GM18870 (cell line): ENCODE measurements around the gene ZC2HC1B.
A peak's percentile ranks its signal among the peaks of the same experiment; 100 is the strongest.

ENCODE experiments used
- ATAC-seq: cut with Tn5 transposase; IDR thresholded peaks from one replicate; pipeline ENCODE4 v1.9.1; 2021; ENCODE audit warnings: moderate library complexity; ENCODE audit not compliant: unreplicated experiment

The ZC2HC1B gene

GRCh38 chr6:143928853-143929252 is 64.6 kb downstream of the ZC2HC1B start:
- ATAC-seq = no peak

DNA sequence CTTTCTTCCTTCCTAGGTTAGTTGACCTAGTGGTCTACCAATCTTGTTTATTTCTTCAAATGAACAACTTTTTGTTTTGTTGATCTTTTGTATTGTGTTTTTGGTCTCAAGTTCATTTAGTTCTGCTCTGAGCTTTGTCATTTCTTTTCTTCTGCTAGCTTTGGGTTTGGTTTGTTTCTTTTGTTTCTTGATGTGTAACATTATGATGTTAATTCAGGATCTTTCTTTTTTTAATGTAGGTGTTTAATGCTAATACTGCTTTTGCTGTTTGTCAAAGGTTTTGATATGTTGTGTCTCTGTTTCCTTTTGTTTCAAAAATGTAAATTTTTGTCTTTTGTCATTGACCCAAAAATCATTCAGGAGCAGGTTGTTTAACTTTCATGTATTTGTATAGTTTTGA is 65.7 kb downstream of the ZC2HC1B start:
- no peak for ATAC-seq

DNA sequence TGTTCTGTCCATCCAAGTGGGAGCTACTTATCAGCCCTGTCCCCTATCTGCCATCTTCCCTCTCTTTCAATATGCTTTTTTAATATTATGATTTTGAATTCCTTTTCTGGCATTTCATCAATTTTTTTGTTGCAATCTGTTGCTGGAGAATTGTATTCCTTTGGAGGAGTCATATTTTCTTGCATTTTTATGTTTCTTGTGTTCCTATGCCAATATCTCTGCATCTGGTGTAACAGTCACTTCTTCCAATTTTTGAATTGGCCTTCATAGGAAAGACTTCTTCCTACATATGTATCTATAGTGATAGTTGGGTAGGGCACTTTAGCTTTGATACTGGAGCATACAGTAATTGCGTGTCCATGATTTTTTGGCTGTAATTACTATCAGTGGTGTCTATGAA is 70.1 kb downstream of the ZC2HC1B start:
- no peak for ATAC-seq

- ATAC-seq = no peak
Observed at GRCh38 chr6:143934867-143935266, 70.6 kb downstream of the ZC2HC1B start.

- ATAC-seq = no peak
Observed at GRCh38 chr6:143936347-143936746, 72.1 kb downstream of the ZC2HC1B start.

- no peak for ATAC-seq
Observed at GRCh38 chr6:143936778-143937667, 72.7 kb downstream of the ZC2HC1B start.

- no peak for ATAC-seq
Observed at GRCh38 chr6:143937668-143937970, 73.3 kb downstream of the ZC2HC1B start.

GRCh38 chr6:143939364-143939763 is 75.1 kb downstream of the ZC2HC1B start:
- no peak for ATAC-seq

GRCh38 chr6:143940011-143940597 is 75.8 kb downstream of the ZC2HC1B start:
- peak; percentile 95 for ATAC-seq

DNA sequence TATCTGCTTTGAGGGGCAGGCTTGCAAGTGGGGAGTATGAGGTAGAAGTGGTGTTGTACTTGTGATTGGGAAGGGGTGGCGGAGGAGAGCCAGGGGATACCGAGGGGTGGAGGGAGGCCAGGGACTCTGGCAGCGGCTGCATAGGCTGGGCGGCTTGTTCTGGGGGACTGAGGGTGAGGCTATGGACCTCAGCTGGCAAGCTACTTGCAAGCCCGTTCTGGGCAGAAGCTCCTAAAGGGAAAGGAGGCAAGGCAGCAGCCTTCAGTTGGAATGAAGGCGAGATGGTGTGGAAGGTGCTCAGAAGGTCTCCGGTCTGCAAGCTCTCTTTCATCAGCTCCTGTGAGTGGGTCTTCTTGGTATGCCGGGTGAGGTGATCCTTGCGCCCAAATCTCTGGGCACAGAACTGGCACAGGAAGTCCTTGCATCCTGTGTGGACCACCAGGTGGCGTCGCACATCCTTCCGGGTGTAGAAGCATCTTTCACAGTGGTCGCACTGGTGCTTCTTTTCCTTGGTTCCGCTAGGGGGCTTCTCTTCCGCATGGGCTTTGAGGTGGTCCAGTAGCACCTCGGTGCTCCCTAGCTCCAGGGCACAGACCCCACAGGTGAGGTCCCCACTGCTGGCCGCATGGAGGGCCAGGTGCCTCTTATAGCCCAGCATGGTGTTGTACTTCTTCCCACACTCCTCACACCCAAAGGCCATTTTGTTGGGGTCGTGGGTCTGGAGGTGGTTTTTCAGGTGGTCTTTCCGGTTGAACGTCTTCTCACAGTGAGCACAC is 77.8 kb downstream of the ZC2HC1B start:
- peak; percentile 37 for ATAC-seq

DNA sequence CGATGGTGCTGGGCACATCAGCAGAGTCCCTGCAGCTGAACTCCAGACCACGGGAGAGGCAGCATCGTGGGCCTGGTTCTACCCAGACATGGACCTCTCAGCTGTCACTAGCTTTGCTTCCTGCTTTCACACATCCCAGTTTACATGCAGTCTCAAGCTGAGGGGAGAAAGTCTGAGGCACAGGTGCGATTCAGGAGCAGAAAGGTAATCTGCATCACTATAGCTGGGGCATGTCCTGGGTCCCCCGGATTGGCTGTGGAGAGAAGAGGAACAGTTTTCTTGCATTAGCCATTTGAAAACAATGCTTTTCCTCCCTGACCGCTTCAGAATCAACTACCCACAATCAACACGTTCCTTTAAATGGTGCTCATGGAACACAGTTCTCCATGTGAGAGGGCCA is 83.9 kb downstream of the ZC2HC1B start:
- no peak for ATAC-seq

DNA sequence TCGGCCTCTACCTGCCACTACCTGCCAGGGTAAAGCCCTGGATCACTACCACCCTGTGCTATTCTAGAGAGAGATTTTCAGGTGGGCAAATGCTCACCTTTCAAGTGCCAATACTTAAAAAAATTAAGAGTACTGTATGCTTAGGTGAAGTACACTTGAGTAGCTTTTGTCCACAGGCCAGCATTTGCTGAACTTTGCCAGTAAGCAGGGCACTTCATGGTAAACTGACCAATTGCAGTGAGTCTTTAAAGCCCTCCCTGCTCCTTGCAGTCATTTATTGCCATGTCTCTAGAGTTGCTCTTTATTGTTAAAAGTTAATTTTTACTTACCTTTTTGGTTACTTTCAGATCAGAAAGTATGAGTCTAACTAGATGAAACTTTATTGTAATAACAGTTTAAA is 85.3 kb downstream of the ZC2HC1B start:
- no peak for ATAC-seq

GRCh38 chr6:143949962-143950361 is 85.7 kb downstream of the ZC2HC1B start:
- no peak for ATAC-seq

DNA sequence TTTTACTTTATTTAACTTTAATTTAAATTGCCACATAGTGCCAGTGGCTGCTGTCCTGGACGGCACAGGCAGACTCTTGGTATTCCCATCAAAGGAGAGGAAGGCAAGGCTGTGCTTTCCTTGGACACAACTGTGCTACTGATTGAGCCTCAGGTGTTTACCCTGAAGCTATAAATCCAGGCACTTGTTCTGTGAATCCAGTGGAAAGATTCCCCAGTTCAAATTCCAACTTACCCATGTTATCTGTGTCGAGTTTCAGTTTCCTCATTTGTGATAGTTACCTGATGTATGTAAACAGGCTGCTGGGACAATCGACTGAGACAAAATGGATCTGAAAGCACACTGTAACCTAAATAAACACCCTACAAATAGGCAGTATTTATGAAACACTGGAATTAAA is 86.6 kb downstream of the ZC2HC1B start:
- no peak for ATAC-seq

- no peak for ATAC-seq
Observed at GRCh38 chr6:143952060-143952778, 87.9 kb downstream of the ZC2HC1B start.

DNA sequence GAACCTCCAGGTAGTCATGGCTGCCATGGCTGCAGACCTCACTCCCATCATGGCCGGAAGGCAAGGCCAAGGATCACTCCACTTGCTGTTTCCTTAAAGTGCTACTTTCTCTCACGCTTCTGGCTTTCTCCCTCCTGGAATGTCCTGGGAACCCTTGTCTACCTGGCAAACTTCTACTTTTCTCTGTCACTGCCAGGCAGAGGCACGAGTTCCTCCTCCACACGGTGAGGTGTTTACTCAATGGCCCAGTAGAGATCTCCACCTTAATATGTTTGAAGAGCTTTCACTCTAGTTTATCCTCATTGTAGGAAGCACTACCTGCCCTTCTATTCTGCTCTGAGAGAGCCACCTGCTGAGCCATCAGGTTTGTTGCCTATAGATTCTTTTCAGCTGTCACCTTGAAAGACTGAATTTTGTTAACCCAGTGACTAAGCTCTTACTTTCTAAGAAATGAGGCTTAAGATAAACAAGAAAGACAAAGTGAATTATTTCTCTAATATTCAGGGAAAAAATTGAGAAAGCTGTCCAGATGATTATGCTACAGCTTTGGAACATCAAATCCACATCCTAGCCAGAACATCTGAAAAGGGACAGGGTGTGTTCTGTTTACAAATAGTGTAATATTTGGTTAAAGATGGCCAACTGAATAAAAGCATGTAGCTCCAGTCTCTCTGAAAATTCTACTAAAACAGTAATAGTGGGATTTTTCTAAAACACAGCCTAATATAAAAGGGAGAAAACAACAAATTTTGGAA is 88.8 kb downstream of the ZC2HC1B start:
- ATAC-seq = no peak

DNA sequence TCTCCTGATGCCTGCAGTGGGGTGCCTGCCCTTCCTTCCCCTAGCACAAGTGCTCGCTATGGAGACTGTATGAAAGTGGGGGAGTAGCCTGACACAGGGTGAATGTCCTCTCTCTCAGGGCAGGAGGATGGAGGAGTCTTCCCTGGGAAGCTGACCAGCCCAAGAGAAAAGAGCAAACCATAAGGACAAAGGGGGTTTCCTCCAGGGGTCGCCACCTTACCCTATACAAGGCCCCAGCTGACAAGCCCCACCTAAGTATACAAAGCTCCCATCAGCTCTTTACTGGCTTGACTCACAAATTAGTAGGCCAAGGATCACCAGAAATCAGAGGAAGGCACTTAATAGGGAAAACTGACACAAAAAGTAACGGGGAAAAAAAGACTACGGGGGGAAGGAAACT is 89.6 kb downstream of the ZC2HC1B start:
- no peak for ATAC-seq

DNA sequence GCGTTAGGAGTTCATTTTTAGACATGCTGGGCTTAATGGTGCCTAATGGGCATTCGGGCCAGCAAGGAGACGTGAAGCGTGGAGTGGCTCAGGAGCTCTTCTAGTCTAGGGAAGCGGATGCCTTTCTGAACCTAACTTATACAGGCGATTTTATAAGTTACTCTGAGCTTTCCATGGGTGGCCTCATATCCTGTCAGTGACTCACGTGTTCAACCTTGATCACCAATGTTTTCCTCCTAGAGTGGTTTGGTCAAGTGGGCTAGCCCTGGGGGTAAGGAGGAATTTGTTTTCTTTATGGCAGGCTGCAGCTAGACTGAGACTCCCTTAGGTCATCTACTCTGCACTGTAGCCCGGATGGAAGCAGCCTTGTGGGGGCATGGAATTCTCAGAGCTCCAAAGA is 91.7 kb downstream of the ZC2HC1B start:
- no peak for ATAC-seq

DNA sequence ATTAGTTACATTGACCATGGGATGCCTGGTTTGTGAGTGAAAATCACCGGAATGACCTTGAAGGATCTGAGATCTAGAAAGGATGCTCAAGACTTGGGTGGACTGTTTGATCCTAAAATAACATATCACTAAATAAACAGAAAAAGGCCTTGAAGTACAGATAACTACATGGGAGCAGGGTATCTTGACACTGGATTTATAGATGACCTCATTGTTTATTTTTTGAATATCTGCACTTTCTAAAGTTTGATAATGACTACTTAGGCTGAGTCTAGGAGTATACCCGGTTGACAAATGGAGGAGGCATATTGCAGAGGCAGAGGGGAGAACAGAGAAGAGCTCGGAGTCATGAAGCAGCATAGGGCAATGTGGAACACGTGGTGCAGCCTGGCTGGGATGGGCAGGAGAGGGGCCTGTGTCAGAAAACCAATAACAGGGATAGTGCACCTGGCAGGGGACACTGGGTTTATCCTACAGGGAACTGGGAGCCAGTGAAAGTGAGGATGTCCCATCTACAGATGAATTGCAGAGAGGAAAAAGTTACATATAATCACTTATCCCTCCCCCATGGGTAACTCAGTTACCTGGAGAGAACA is 93.5 kb downstream of the ZC2HC1B start:
- ATAC-seq = no peak

DNA sequence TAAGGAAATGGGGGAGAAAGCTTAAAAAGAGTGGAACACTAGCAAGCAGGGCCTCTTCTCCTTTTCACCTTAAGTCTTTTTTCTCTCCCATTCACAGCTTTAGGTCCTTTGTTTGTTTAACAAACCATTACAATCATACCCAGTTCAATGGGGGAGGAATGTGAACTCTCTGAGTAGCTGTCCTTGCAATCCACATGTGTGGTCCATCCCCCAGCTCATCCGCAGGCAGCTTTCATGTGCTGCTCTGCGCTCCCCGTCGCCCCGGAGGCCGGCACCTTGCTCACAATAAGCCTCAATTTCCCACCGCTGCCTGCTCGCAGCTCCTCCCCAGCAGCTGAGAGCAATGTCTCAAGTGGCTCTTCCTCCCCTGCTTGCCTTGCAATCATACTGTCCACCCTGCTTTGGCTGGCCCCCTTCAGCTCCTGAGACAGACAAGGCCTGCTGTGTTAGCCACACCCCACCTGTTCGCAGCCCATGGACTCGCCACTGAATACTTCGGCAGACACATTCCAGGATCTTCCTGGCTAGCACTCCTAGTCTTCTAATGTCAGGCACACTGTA is 94.6 kb downstream of the ZC2HC1B start:
- no peak for ATAC-seq
